Lung (tissue), 12 donors: ENCODE measurements around the gene COPS6. TPM values are rescaled to one million over a fixed set of nuclear protein-coding genes. Genes with fewer than 3 reads are reported as not detected.

Experiments
- ATAC-seq: fragments of 200-7000 bp; cut with Tn5 transposase; one replicate; pipeline ENCODE4 v1.9.1; 2020; ENCODE audit warnings: moderate number of reproducible peaks; ENCODE audit not compliant: insufficient read depth, low FRiP score
- DNase-seq, 3 donors: peaks; one replicate each; pipeline ENCODE4 v3.0.0-alpha.2; 2013 to 2017
- H3K27ac ChIP-seq, 2 donors: one replicate each; pipeline ENCODE4 v1.5.1; 2013; ENCODE audit warnings: mild to moderate bottlenecking in 2 of 2, moderate library complexity in 2 of 2, control low read depth in 1 of 2, inconsistent platforms in 1 of 2, low read depth in 1 of 2, low read length in 1 of 2
- H3K27me3 ChIP-seq, 3 donors: one replicate each; pipeline ENCODE4 v1.5.1; 2013; ENCODE audit warnings: low read length in 2 of 3; ENCODE audit not compliant: control insufficient read depth in 3 of 3, insufficient read depth in 3 of 3
- H3K36me3 ChIP-seq, 4 donors: one replicate each; pipeline ENCODE4 v1.5.1; 2013; ENCODE audit warnings: low read length in 4 of 4, mild to moderate bottlenecking in 1 of 4, moderate library complexity in 1 of 4; ENCODE audit not compliant: control insufficient read depth in 4 of 4, insufficient read depth in 4 of 4
- H3K4me1 ChIP-seq, 5 donors: one replicate each; pipeline ENCODE4 v1.5.1; 2013; ENCODE audit warnings: low read length in 5 of 5, mild to moderate bottlenecking in 2 of 5, moderate library complexity in 1 of 5; ENCODE audit not compliant: control insufficient read depth in 5 of 5, insufficient read depth in 5 of 5
- H3K4me3 ChIP-seq: one replicate; pipeline ENCODE4 v1.5.1; 2013; ENCODE audit warnings: mild to moderate bottlenecking, control low read depth, moderate library complexity
- H3K9ac ChIP-seq, 2 donors: one replicate each; pipeline ENCODE4 v1.5.1; 2013; ENCODE audit warnings: low read length in 2 of 2, control low read depth in 1 of 2; ENCODE audit not compliant: insufficient read depth in 1 of 2
- H3K9me3 ChIP-seq, 4 donors: one replicate each; pipeline ENCODE4 v1.5.1; 2013; ENCODE audit warnings: low read length in 3 of 4, mild to moderate bottlenecking in 1 of 4, moderate library complexity in 1 of 4; ENCODE audit not compliant: control insufficient read depth in 4 of 4, insufficient read depth in 3 of 4
- CTCF ChIP-seq: IDR thresholded peaks from 2 replicates; pipeline ENCODE4 v1.5.1; 2012; ENCODE audit warnings: mild to moderate bottlenecking; ENCODE audit errors: control extremely low read depth, extremely low read depth
- WGBS, 2 donors: extraction: QIAGEN DNeasy Blood & Tissue Kit; methylation state at CpG; one replicate each; pipeline ENCODE4 v1.1.7; 2013; 5-methylcytosine and 5-hydroxymethylcytosine counted together
- polyA plus RNA-seq, 2 donors: library from polyadenylated mRNA; stranded (reverse); fragments of 200-250 nt; gene quantifications; one replicate each; pipeline ENCODE4 v1.2.1, GENCODE V29; 2013
- total RNA-seq, 2 donors: library from RNA; depleted of rRNA in 1 of 2; stranded (reverse); fragments of >200 nt in 1 of 2; gene quantifications; one replicate each; pipeline ENCODE4 v1.2.1, GENCODE V29; 2014 to 2021
- donor health status: control.
- donor health status: control.
- donor health status: Bipolar disorder and iron deficiency.
- donor health status: healthy.
- donor health status: DM: yes; HTN: yes; CAD: no.

COPS6 gene
- total and polyA plus RNA-seq, 4 donors, result 66.1 to 108 (median 89.9) TPM

- Histone ChIP-seq H3K27ac (no peak overlapping the region), H3K9me3 (peaks cover 11 to 28% (median 20%) of the 10 kb centered on the region in 4 donors), H3K4me3 (no peak overlapping the region), H3K4me1 (peaks cover 0 to 12% (median 5%) of the 10 kb centered on the region in 5 donors), H3K27me3 (no peaks in the 10 kb centered on the region), H3K9ac (no peak overlapping the region), H3K36me3 (peaks cover 58 to 82% (median 71%) of the 10 kb centered on the region in 4 donors)
- 95% methylated on average over 6 of the region's 6 CpGs for WGBS, 2 donors
- TF ChIP-seq CTCF, result no peak
- no peak for ATAC-seq
- DNase-seq, result no peak
Observed at GRCh38 chr7:100075418-100075817, 13.4 kb upstream of the COPS6 start.

GRCh38 chr7:100077205-100077604 lies 11.6 kb upstream of the COPS6 start:
- no peak for DNase-seq
- H3K9me3 ChIP-seq, result peaks cover 0 to 11% (median 7%) of the 10 kb centered on the region in 4 donors
- ATAC-seq, result no peak
- H3K27ac ChIP-seq, result no peak overlapping the region
- WGBS, 2 donors, result 97 to 98% methylated on average over 4 of the region's 4 CpGs
- no peak overlapping the region for H3K4me3 ChIP-seq
- H3K27me3 ChIP-seq, result no peaks in the 10 kb centered on the region
- H3K36me3 ChIP-seq, result peaks cover 41 to 71% (median 53%) of the 10 kb centered on the region in 4 donors
- no peak overlapping the region for H3K9ac ChIP-seq
- no peak for TF ChIP-seq CTCF
- peaks cover 0 to 16% (median 6%) of the 10 kb centered on the region in 5 donors for H3K4me1 ChIP-seq

- DNase-seq (no peak), ATAC-seq (no peak)
- 76 to 88% methylated on average over 7 of the region's 7 CpGs for WGBS, 2 donors
- Histone ChIP-seq H3K36me3 (peaks cover 23 to 52% (median 35%) of the 10 kb centered on the region in 4 donors), H3K4me1 (peaks cover 0 to 20% (median 6%) of the 10 kb centered on the region in 5 donors), H3K9ac (no peak overlapping the region), H3K9me3 (no peaks in the 10 kb centered on the region), H3K27ac (no peak overlapping the region), H3K4me3 (no peak overlapping the region), H3K27me3 (no peaks in the 10 kb centered on the region)
- no peak for TF ChIP-seq CTCF
Observed at GRCh38 chr7:100079024-100079560, 9.7 kb upstream of the COPS6 start.
